ENCODE results near the gene CHMP1A. TPM values are rescaled to one million over a fixed set of nuclear protein-coding genes. Genes with fewer than 3 reads are reported as not detected.

The CHMP1A gene
- 132 and 160 TPM in 2 replicates for total RNA-seq

DNA sequence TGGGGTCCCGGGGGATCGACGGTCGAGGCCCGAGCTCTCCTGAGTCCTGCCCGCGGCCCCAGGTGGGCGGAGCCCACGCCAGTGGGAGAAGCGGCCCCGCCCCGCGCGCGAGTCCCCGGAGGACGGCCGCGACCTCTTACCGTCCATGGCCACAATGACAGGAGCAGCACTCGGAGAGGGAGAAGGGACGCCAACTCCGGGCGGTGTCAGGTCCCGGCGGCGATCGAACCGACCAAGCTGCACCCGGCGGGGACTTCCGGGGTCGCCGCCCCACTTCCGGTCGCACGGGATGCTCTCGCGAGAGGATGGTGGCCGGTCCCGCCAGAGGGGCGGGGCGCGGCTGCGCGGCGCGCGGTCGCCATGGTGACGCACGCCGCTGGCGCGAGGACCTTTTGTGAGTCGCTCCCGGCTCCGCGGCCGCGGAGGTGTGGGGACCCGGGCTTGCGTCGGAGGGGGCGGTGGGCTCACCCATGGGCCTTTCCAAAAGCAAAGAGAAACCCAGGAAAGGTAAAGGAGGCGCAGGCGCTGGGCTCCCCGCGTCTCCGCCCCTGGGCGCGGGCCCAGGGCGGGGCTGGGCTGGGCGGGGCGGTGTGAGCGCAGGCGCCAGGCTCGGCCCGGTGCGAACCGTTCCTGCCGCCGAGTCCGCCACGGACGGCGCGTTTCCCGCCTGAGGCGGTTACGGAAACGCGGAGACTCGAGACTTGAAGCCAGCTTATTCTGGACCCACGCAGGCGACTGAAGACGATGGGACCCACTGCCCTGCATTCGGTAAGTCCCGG lies at the start of gene CHMP1A, which contains the start of gene SPATA33:
CHMP1A (minus strand) TSS at position 267 of the 779 bp plus-strand sequence; CDS start at position 147, 120 bp downstream.
SPATA33 (plus strand) TSS at position 395 of the 779 bp plus-strand sequence; CDS start at position 471, 76 bp downstream.
- no peak for TF ChIP-seq CTCF (conservative IDR thresholded peaks at IDR 0.05; ENCODE audit: low read depth, low read length)
- DNase-seq (ENCODE audit: low read depth): no peak
- H3K4me3 ChIP-seq (ENCODE audit: low read depth, low read length): peak within 1 kb of the TSS; percentile 88

- no peak for DNase-seq (ENCODE audit: low read depth)
- no peak for TF ChIP-seq CTCF (conservative IDR thresholded peaks at IDR 0.05; ENCODE audit: low read depth, low read length)
- no peak overlapping the region for H3K4me3 ChIP-seq (ENCODE audit: low read depth, low read length)
Observed at GRCh38 chr16:89706518-89707260, 49.2 kb upstream of the CHMP1A start.

DNA sequence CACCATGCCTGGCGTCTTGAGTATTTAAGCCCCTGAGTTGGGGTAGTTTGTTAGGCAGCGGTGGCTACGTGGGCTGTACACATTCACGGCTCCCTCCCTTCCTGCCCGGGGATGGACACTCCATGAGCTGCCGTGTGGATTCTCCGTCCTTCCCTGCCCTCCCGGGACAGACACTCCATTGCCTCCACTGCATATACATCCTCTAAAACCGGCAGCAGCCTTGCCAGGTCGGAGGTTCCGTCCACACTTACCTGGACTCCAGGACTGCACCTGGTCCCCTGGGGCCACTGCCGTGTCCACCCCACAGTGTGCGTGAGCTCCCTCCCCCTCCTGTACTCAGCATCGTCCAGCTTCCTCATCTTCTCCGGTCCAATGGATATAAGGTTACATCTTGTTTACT lies 47.5 kb upstream of the CHMP1A start:
- TF ChIP-seq CTCF (conservative IDR thresholded peaks at IDR 0.05; ENCODE audit: low read depth, low read length): no peak
- H3K4me3 ChIP-seq (ENCODE audit: low read depth, low read length): no peak overlapping the region
- DNase-seq (ENCODE audit: low read depth): no peak

DNA sequence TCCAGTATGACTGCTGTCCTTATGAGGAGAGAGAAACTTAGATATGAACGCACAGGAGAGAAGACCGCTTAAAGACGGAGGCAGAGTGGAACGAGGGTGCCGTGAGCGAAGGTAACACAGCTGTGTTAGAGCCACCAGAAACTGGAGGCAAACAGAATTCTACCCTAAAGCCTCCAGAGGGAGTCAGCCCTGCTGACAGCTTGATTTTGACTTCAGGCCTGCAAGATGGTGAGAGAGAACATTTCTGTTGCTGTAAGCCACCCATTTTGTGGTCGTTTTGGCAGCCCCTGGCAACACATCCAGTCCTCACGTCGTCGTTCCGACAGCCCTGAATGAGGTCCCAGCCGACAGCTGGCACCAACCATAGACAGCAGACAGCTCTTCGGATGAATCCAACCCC lies 46.8 kb upstream of the CHMP1A start:
- H3K4me3 ChIP-seq (ENCODE audit: low read depth, low read length): no peak overlapping the region
- TF ChIP-seq CTCF (conservative IDR thresholded peaks at IDR 0.05; ENCODE audit: low read depth, low read length): no peak
- DNase-seq (ENCODE audit: low read depth): no peak

GRCh38 chr16:89701425-89702406 lies 44.2 kb upstream of the CHMP1A start, which contains the start of gene SPATA2L:
Gene SPATA2L (minus strand): TSS chr16:89701705. CDS start chr16:89701232, 473 bp downstream.
- peak within 1 kb of the TSS; percentile 73 for H3K4me3 ChIP-seq (ENCODE audit: low read depth, low read length)
- peak; percentile 34 for TF ChIP-seq CTCF (conservative IDR thresholded peaks at IDR 0.05; ENCODE audit: low read depth, low read length)
- no peak for DNase-seq (ENCODE audit: low read depth)

All from epithelial cell of proximal tubule (primary cell).